Chondrocyte (in vitro differentiated cells): ENCODE data around the gene FANCM. TPM values are rescaled to one million over a fixed set of nuclear protein-coding genes. Genes with fewer than 3 reads are reported as not detected.

Experiments used
- DNase-seq: peaks from one replicate; pipeline ENCODE4 v3.0.0; 2021; ENCODE audit warnings: mixed read lengths, low spot score
- H3K27ac Mint-ChIP-seq: one replicate; pipeline ENCODE4 v1.8.0; 2021; ENCODE audit warnings: mild to moderate bottlenecking, moderate library complexity, mixed read lengths; ENCODE audit not compliant: unreplicated experiment
- H3K27me3 Mint-ChIP-seq: 2 replicates; pipeline ENCODE4 v1.8.0; 2021; ENCODE audit warnings: low read depth, mixed read lengths
- H3K36me3 Mint-ChIP-seq: 2 replicates; pipeline ENCODE4 v1.8.0; 2021; ENCODE audit warnings: low read depth, mixed read lengths
- H3K4me1 Mint-ChIP-seq: 2 replicates; pipeline ENCODE4 v1.8.0; 2021; ENCODE audit warnings: low read depth, mild to moderate bottlenecking, mixed read lengths
- H3K4me3 Mint-ChIP-seq: one replicate; pipeline ENCODE4 v1.8.0; 2021; ENCODE audit warnings: mild to moderate bottlenecking, moderate library complexity, mixed read lengths; ENCODE audit not compliant: unreplicated experiment
- H3K9me3 Mint-ChIP-seq: 2 replicates; pipeline ENCODE4 v1.8.0; 2021; ENCODE audit warnings: low read depth, mixed read lengths
- CTCF ChIP-seq: fragments of 200-600 bp; sonication (generic); IDR thresholded peaks from 2 replicates; pipeline ENCODE4 v1.5.0; 2021; ENCODE audit warnings: antibody characterized with exemption, mild to moderate bottlenecking, moderate library complexity
- total RNA-seq: library from RNA; stranded (reverse); gene quantifications from 3 replicates; pipeline ENCODE4 v1.2.1, GENCODE V29; 2021

FANCM gene
- total RNA-seq, 1 donor from 2014 or later = 4.0 TPM

- no peak for TF ChIP-seq CTCF
- peaks cover 2% of the 10 kb centered on the region for H3K36me3 Mint-ChIP-seq
- no peak overlapping the region for H3K4me3 Mint-ChIP-seq
- H3K27me3 Mint-ChIP-seq = no peaks in the 10 kb centered on the region
- no peak for DNase-seq
- no peak overlapping the region for H3K27ac Mint-ChIP-seq
- no peaks in the 10 kb centered on the region for H3K9me3 Mint-ChIP-seq
- H3K4me1 Mint-ChIP-seq = no peaks in the 10 kb centered on the region
These were observed 20.3 kb downstream of the FANCM start for GRCh38 chr14:45156067-45156466.

DNA sequence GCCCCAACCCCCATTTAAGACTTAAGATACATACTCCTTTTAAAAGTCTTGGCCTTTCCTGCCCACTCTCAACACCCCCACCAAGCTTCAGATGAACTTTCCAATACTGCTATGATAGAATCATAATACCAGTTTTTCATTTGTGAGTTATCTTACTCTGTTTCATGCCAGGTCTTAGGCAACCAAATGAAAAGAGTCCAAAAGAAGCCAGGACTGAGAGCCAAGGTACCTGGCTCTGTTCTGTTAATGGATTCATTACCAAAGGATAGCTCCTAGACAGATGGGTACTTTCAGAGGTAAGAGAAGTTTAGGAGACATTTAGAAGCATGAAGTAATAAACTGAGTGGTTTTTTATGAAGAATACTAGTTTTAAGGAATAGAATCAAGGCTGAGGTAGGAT is 34.2 kb downstream of the FANCM start:
- Mint-ChIP-seq H3K36me3 (no peaks in the 10 kb centered on the region), H3K4me1 (no peaks in the 10 kb centered on the region), H3K4me3 (no peak overlapping the region), H3K27ac (no peak overlapping the region), H3K9me3 (no peaks in the 10 kb centered on the region), H3K27me3 (no peaks in the 10 kb centered on the region)
- DNase-seq = no peak
- TF ChIP-seq CTCF = no peak

- H3K4me1 Mint-ChIP-seq = peaks cover 4% of the 10 kb centered on the region
- H3K27ac Mint-ChIP-seq = no peak overlapping the region
- no peak for TF ChIP-seq CTCF
- no peaks in the 10 kb centered on the region for H3K9me3 Mint-ChIP-seq
- DNase-seq = no peak
- no peak overlapping the region for H3K4me3 Mint-ChIP-seq
- no peaks in the 10 kb centered on the region for H3K27me3 Mint-ChIP-seq
- no peaks in the 10 kb centered on the region for H3K36me3 Mint-ChIP-seq
These were observed 41.3 kb downstream of the FANCM start for GRCh38 chr14:45177076-45177475.

DNA sequence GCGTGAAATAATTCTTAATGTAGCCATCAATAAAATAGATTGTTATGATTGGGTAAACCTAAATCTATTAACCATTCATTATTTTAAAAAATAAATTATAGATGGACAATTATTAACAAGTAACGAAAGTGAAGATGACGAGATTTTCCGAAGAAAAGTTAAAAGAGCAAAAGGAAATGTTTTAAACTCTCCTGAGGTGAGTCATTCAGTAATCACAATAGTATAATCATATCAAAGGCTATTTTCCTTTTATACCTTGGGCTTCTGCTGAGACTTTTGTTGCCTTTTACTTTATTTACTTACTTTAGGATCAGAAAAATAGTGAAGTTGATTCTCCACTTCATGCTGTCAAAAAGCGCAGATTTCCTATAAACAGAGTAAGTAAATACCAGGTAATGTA is 45.6 kb downstream of the FANCM start:
- Mint-ChIP-seq H3K4me1 (peaks cover 4% of the 10 kb centered on the region), H3K27ac (no peak overlapping the region), H3K36me3 (peaks cover 2% of the 10 kb centered on the region), H3K4me3 (no peak overlapping the region), H3K27me3 (no peaks in the 10 kb centered on the region), H3K9me3 (no peaks in the 10 kb centered on the region)
- no peak for DNase-seq
- TF ChIP-seq CTCF = no peak

GRCh38 chr14:45181806-45182205 is 46.1 kb downstream of the FANCM start:
- no peak for DNase-seq
- TF ChIP-seq CTCF = no peak
- H3K4me3 Mint-ChIP-seq = no peak overlapping the region
- peaks cover 4% of the 10 kb centered on the region for H3K4me1 Mint-ChIP-seq
- peaks cover 2% of the 10 kb centered on the region for H3K36me3 Mint-ChIP-seq
- no peak overlapping the region for H3K27ac Mint-ChIP-seq
- H3K9me3 Mint-ChIP-seq = no peaks in the 10 kb centered on the region
- no peaks in the 10 kb centered on the region for H3K27me3 Mint-ChIP-seq
